HEK293T (cell line): ENCODE results near the gene TPM1.

Experiments
- CTCF ChIA-PET: fragments of 350-600 bp; formaldehyde crosslinking; extraction: SDS; loops from one replicate; lab custom pipeline; 2021; ENCODE audit warnings: antibody characterized with exemption, inconsistent platforms; lab: Yijun Ruan, JAX
- POLR2A ChIA-PET: fragments of 350-600 bp; formaldehyde crosslinking; extraction: SDS; loops from one replicate; lab custom pipeline; 2020; ENCODE audit warnings: antibody characterized with exemption, inconsistent platforms; lab: Yijun Ruan, JAX
- DNase-seq: peaks from one replicate; pipeline ENCODE4 v3.0.0; 2012; ENCODE audit warnings: mixed read lengths; ENCODE audit errors: extremely low spot score
- ARNT ChIP-seq: fragments of 450-650 bp; IDR thresholded peaks from 2 replicates; pipeline ENCODE4 v1.6.1; 2017; ENCODE audit warnings: mild to moderate bottlenecking
- BHLHE40 ChIP-seq: fragments of 450-650 bp; IDR thresholded peaks from 2 replicates; pipeline ENCODE4 v1.6.1; 2016; ENCODE audit warnings: mild to moderate bottlenecking, moderate library complexity, borderline replicate concordance
- CTBP1 ChIP-seq: fragments of 450-650 bp; IDR thresholded peaks from 2 replicates; pipeline ENCODE4 v1.6.1; 2016; ENCODE audit warnings: borderline replicate concordance
- ELF4 ChIP-seq: fragments of 450-650 bp; IDR thresholded peaks from 2 replicates; pipeline ENCODE4 v1.6.1; 2017; ENCODE audit warnings: antibody characterized with exemption
- FOXA1 ChIP-seq: fragments of 450-650 bp; IDR thresholded peaks from 2 replicates; pipeline ENCODE4 v1.6.1; 2016; ENCODE audit warnings: mild to moderate bottlenecking
- FOXK2 ChIP-seq: fragments of 450-650 bp; IDR thresholded peaks from 2 replicates; pipeline ENCODE4 v1.6.1; 2016; ENCODE audit warnings: mild to moderate bottlenecking
- FOXM1 ChIP-seq: fragments of 450-650 bp; IDR thresholded peaks from 2 replicates; pipeline ENCODE4 v1.6.1; 2017; ENCODE audit warnings: mild to moderate bottlenecking, borderline replicate concordance
- HDGF ChIP-seq: fragments of 450-650 bp; IDR thresholded peaks from 2 replicates; pipeline ENCODE4 v1.6.1; 2017; ENCODE audit warnings: antibody characterized with exemption, borderline replicate concordance
- L3MBTL2 ChIP-seq: fragments of 450-650 bp; conservative IDR thresholded peaks from 2 replicates; pipeline ENCODE4 v1.6.1; 2016; ENCODE audit warnings: mild to moderate bottlenecking
- LEF1 ChIP-seq: fragments of 450-650 bp; IDR thresholded peaks from 2 replicates; pipeline ENCODE4 v1.6.1; 2017; ENCODE audit warnings: mild to moderate bottlenecking, borderline replicate concordance
- NFRKB ChIP-seq: fragments of 450-650 bp; IDR thresholded peaks from 2 replicates; pipeline ENCODE4 v1.6.1; 2016; ENCODE audit warnings: mild to moderate bottlenecking, moderate library complexity
- SP1 ChIP-seq: fragments of 450-650 bp; IDR thresholded peaks from 2 replicates; pipeline ENCODE4 v1.6.1; 2017
- SUZ12 ChIP-seq: fragments of 450-650 bp; IDR thresholded peaks from 2 replicates; pipeline ENCODE4 v1.6.1; 2016; ENCODE audit warnings: mild to moderate bottlenecking
- TARDBP ChIP-seq: fragments of 450-650 bp; IDR thresholded peaks from 2 replicates; pipeline ENCODE4 v1.6.1; 2016
- ZNF384 ChIP-seq: fragments of 450-650 bp; IDR thresholded peaks from 2 replicates; pipeline ENCODE4 v1.6.1; 2016
- TF ChIP-seq, protein P1 (sequence below): fragments of 450-650 bp; IDR thresholded peaks from 2 replicates; pipeline ENCODE4 v1.6.1; 2016

TPM1 gene

DNA sequence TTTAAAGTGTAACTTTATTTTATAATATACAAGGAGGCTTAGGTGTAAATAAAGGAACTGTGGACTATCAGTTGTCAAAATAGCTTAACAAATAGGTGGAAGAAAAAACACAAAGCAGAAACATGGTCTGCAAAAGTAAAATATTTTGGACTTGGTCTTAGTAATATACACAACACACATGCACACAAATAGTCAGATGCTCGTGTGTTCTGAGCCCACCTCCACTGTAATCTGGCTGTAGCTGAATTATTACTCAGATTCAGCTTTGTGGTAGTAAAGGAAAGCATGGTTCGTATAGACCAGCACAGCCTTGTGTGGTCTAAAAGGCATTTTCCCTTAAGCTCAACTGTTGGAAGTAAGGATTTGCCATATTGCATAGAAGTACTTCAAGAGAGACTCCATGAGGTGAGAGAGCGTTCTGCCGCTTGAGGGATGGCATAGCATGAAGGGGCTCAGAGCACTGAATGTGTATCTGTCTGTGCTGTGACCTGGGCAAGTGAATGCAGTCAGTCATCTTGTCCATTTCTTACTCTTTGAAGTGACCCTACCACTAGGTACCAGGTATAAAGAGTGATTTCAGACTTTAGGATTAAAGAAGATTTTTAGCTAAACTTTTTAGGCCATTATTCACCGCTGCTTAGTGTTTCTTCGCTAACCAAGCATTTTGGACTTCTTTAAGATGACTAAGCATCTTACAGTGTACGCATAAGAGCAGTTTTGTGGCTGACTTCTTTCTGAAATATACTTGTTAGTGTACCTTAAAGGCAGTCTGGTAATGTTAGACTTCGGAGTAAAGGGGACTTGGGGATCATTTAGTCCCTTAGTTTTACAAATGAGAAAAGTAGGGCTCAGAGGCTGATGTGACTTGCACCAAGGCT is 15.2 kb downstream of the TPM1 start:
- CTCF ChIA-PET, result interaction anchor here (0.8 kb wide), 1 partner anchor 25 kb away, joined by 3 read pairs; no protein-coding TSS in a partner anchor
- TF ChIP-seq FOXK2 (no peak), L3MBTL2 (no peak), ELF4 (no peak), CTBP1 (no peak), SUZ12 (no peak), FOXM1 (no peak), NFRKB (no peak), BHLHE40 (no peak), LEF1 (no peak), SP1 (no peak), HDGF (no peak), ZNF384 (no peak)
- TF ChIP-seq, protein P1, sequence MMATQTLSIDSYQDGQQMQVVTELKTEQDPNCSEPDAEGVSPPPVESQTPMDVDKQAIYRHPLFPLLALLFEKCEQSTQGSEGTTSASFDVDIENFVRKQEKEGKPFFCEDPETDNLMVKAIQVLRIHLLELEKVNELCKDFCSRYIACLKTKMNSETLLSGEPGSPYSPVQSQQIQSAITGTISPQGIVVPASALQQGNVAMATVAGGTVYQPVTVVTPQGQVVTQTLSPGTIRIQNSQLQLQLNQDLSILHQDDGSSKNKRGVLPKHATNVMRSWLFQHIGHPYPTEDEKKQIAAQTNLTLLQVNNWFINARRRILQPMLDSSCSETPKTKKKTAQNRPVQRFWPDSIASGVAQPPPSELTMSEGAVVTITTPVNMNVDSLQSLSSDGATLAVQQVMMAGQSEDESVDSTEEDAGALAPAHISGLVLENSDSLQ, result no peak
- no peak for DNase-seq
- POLR2A ChIA-PET, result interaction anchor here (1.0 kb wide), 1 partner anchor 10 kb away, joined by 3 read pairs; no protein-coding TSS in a partner anchor

DNA sequence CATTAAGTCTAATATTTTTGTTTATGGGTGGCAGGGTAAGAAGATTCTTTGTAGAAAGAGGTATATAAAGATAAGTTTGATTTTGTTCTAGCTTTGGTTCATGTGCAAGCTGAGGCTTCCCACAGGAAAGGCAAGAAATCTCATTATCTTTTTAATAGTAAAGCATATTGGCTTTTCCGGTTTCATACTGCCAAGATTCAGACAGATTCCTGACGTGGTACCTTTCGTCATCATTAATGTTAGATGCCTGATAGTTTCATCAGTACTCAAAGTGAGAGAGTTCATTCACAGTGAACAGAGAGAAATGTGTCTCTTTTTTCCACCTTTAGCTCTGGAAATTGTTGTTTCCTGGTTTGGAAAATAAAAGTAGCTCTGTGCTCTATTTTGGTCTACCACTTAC is 16.5 kb downstream of the TPM1 start:
- TF ChIP-seq CTBP1, result no peak
- TF ChIP-seq L3MBTL2, result no peak
- TF ChIP-seq TARDBP, result no peak
- no peak for TF ChIP-seq LEF1
- no peak for TF ChIP-seq ARNT
- no peak for TF ChIP-seq HDGF
- TF ChIP-seq NFRKB, result no peak
- TF ChIP-seq, protein P1, result no peak
- no peak for TF ChIP-seq ZNF384
- no peak for TF ChIP-seq SP1
- TF ChIP-seq SUZ12, result no peak
- TF ChIP-seq FOXM1, result no peak
- TF ChIP-seq FOXK2, result no peak
- no peak for TF ChIP-seq BHLHE40
- TF ChIP-seq ELF4, result no peak
- no peak for TF ChIP-seq FOXA1
- ChIA-PET POLR2A (no interaction called here), CTCF (no interaction called here)
- DNase-seq, result no peak

DNA sequence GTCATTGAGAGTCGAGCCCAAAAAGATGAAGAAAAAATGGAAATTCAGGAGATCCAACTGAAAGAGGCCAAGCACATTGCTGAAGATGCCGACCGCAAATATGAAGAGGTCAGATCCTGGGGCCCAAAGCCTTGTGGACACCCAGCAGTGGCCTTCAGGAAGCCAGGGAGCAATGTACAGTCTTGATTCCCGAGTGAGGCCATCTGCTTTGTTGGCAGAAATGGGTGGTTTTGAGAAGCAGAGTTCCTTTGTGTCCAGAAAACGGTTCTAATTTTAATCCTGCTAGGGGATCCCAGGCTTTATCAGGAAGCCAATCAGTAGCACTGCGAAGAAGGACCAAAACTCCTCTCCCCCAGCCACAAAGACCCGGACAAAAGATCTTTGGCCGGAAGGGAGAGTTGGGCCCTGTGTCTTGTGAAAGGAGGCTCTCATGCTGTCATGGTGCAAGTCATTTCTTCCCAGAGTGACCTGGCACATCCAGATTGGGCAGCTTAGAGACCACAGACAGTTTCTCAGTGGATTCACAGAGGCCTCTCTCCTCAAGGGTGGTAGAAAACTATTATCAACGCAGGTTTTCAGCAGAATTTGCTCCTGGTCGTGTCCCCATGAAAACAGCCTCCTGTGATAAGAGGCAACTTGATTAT is 17.1 kb downstream of the TPM1 start:
- DNase-seq, result no peak
- ChIA-PET CTCF (no interaction called here), POLR2A (no interaction called here)
- TF ChIP-seq FOXK2 (no peak), ARNT (no peak), ZNF384 (no peak), SP1 (no peak), BHLHE40 (no peak), L3MBTL2 (no peak), NFRKB (no peak), CTBP1 (no peak), TARDBP (no peak), ELF4 (no peak), LEF1 (no peak), HDGF (no peak), FOXM1 (no peak)
- TF ChIP-seq, protein P1, result no peak

DNA sequence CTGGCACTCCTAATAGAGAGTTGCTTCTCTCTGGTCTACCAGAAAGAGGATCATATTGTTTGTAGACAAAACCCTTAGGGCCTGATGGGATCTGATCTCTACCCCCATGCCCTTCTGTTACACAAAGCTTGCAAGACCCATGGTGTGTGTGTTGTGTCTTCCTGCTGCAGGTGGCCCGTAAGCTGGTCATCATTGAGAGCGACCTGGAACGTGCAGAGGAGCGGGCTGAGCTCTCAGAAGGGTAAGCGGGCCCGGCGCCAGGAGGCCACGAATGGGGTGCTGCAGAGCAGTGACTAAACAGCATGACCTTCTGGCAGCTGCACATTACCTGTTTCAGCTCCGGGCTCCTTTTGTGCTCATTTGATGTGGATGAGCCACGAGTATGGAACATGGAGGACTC is 18.2 kb downstream of the TPM1 start:
- no peak for TF ChIP-seq ZNF384
- no peak for TF ChIP-seq FOXK2
- CTCF ChIA-PET, result no interaction called here
- DNase-seq, result no peak
- POLR2A ChIA-PET, result no interaction called here

DNA sequence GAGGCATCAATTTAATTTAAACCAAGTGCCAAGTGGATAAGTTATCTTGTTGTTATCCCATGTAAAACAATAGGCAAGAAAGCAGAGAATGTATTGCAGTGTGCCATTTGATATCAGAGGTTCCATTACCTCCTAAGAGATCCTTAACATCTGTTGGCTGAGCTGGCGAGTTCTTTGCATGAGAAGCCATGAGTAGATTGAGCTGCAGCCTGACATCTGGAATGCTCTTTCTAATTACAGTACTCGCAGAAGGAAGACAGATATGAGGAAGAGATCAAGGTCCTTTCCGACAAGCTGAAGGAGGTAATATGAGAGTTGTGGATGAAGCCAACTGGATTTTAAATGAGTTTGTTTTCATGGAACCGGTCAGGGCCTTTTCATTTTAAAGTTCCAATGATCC is 19.4 kb downstream of the TPM1 start:
- TF ChIP-seq ELF4, result no peak
- no peak for TF ChIP-seq BHLHE40
- TF ChIP-seq FOXK2, result no peak
- TF ChIP-seq, protein P1, result no peak
- TF ChIP-seq L3MBTL2, result no peak
- no peak for TF ChIP-seq CTBP1
- TF ChIP-seq TARDBP, result no peak
- TF ChIP-seq ARNT, result no peak
- TF ChIP-seq HDGF, result no peak
- TF ChIP-seq SUZ12, result no peak
- TF ChIP-seq FOXM1, result no peak
- no peak for TF ChIP-seq SP1
- ChIA-PET POLR2A (no interaction called here), CTCF (no interaction called here)
- DNase-seq, result no peak
